HG03558 (cell line): ENCODE results near the gene MAP2K4.

Experiments used
- ATAC-seq: cut with Tn5 transposase; IDR thresholded peaks from one replicate; pipeline ENCODE4 v1.9.1; 2021; ENCODE audit warnings: moderate number of reproducible peaks; ENCODE audit not compliant: unreplicated experiment; ENCODE audit errors: extremely low read depth

MAP2K4 gene

DNA sequence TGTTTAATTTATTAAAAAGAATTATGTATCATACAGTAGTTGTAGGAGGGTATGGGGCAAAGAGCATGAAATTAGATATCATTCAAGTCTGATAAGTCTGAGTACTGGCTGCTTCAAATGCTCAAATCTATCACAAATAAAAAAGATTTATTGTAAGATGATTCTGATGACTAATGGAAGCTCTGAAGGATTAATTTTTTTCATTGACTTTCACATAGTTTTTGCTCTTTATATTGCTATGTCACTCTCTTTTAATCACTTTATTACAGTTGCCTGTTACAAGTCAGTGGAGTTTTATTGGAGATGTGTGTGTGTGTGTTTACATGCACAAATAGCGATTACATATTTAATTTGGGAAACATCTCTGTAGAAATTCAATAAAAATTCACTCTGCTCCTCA is 15.0 kb downstream of the MAP2K4 start:
- no peak for ATAC-seq

DNA sequence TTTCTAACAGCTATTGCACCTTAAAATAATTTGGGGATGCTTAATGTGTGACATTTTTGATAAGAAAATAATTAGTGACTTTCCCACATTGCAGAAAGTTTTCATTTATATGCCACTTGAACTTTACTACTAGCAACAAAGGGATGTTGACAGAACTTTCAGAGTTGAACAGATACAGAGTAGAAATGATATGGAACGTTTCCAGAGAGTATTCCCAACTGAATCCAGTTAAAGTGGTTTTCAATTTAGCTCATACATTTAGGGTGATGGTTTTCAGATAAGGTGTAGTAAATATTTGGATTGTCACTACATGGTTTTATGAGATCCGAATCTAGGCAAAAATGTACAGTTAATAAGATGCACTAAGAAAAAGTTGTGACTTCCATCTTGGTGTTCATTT is 17.3 kb downstream of the MAP2K4 start:
- no peak for ATAC-seq

DNA sequence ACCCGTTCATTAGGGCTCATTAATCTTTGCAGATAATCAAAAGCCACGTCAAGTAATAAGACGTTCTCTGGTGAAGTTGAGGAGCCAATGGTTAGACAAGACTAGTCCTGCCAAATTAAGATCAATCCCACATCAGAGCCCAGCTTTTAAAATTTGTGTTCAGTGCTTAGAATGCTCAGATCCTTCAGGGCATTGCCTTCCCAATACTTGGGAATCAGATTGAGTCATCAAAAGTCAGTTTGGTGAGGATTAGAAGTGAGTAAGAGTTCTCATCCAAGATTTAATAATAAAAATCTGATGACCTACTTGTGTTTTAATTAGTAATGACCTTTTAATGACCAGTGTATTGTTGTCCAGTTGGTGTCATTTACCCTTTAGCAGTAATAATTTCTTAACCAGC is 19.8 kb downstream of the MAP2K4 start:
- ATAC-seq: no peak

DNA sequence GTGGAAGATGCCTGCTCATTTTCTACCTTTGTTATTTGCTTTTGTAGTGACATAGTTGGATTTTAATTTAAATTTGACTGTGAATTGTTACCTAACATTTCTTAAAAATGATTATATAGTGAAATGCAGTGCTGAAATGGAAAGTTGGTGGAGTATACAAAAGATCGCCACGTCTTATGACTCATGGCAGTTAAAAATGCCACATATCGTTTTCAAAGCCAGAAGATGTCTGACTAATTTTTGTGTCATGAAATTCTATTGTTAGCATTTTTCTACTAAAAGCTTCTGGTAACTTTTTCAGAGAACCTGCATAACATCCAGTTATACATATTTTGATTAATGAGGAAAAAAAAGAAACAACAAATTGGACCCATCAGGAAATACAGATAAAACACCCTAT is 20.6 kb downstream of the MAP2K4 start:
- no peak for ATAC-seq

DNA sequence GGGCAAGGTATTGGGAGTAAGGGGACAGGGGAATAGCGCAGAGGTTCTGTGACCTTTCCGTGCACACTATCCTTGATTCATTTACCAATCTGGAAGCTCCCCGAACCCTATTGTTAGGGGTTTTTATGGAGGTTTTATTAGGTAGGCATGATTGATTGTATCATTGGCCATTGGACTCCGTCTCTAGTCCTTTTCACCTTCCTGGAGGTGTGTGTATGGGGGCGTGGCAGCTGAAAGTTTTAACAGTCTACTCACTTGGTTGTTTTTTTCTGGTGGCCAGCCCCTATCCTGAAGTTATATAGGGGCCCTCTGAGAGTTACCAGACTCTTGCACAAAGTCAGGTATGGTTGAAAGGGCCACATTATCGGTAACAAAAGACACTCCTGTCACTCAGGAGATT is 23.0 kb downstream of the MAP2K4 start:
- ATAC-seq: no peak

DNA sequence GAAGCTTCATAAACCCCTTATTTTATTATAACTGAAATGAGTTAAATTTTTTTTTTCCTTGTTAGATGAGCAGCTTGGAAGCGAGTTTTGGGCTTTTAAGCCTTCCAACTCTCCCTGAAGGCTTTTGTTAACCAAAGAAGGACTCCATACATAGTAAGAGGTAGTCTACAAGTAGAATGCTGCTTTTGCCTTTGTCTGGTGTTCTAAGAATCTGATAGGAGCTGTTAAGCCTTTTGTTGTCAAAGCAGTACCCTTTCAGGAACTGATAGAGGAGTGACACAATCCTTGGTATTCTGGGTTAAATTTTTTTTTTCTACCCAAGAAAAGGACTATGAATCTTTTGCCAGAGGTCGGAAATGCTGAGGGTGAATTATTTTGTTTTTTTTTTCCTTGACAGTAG is 26.1 kb downstream of the MAP2K4 start:
- ATAC-seq: no peak

DNA sequence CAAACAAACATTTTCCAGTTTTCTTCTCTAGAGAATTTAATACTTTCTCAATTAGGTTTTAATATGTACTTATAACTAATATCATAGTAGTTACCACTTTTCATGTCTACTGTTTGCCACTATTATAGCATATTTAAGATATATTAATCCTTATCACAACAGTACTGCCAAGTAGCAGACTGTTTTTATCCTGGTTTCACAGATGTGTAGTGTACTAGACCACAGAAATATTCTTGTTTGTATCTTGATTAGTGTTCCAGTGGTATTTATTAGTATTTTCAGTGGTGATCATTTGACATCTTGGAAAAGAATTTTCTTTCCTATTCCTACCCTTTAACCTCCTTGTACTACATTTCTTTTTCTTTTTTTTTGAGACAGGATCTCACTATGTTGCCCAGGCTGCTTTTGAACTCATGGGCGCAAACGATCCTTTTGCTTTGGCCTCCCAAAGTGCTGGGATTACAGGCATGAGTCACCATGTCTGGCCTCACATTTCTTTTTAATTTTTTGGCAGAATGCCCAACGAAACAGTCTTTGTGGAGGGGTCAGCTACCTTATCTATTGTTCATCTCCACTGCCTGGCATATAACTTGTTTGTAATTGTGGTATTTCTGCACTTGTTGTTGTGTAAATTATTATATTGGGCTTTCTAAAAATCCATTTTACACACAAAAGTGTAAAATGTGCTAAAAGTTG is 27.2 kb downstream of the MAP2K4 start:
- no peak for ATAC-seq

DNA sequence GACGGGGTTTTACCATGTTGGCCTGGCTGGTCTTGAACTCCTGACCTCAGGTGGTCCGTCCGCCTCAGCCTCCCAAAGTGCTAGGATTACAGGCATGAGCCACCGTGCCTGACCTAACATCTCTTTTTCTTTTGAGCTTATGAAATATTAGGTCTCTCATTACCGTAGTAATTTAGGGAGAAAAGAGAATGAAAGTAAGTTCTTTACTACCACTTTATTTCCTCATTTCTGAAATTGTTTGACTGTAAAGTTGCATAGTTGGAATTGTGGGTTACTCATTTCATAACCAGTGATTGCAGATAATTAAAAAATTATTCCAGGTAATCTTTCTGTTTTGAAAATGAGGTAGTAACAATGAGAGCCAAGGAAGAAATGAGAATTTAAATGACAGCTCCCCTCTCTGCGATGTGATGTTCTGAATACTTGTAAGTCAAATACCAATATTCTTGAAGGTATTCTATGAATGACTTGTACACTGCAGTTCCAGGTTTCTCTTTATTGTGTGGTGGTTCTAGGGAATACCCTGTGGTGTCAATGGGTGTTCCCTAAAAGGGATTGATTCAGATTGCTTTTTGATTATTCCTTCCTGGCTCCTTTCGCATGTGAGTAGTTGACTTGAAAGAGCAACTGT is 28.3 kb downstream of the MAP2K4 start:
- no peak for ATAC-seq

DNA sequence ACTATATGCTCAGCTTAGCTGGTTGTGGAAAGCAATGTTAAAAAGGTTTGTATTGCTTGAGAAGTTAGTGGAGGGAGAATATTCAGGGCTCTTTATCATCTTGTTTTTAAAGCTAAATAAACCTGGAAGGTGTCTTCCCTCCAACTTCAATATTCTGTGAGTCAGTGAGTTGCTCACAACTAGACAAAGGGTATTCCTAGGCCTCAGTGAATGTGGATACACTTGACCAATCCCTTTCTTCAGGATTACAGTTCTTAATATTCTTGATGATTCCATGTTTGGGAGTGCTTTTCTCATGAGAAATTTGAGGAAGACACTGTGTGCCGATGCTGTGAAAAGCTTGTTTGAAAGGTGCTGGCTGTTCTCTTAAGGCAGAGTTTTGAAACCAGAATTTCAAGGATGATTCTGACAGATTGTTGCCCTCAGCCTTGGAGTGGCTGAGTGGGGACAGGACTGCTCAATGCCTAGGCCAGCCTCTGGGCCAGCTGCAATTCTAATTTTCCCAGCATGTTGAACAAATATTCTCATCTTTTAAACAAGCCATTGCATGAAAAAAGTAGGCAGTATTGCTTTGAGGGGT is 30.1 kb downstream of the MAP2K4 start:
- no peak for ATAC-seq

DNA sequence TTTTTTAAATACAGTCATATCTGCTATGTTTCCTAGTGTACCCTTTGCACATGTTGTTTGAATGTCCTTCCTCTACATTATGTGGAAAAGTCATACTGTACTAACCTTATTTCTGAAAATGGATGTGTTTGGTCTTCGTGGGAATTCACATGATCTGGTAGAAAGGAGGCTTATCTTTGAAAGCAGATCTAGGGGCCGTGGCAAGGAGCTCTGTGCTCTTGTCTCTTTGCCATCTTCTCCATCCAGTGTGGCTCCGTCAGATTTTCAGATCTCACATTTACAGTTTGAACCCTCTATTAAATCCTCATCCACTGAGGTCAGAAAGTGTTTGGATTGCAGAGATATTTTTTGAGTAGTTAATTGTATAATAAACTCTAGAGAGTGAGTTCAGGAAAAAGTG is 32.9 kb downstream of the MAP2K4 start:
- no peak for ATAC-seq

DNA sequence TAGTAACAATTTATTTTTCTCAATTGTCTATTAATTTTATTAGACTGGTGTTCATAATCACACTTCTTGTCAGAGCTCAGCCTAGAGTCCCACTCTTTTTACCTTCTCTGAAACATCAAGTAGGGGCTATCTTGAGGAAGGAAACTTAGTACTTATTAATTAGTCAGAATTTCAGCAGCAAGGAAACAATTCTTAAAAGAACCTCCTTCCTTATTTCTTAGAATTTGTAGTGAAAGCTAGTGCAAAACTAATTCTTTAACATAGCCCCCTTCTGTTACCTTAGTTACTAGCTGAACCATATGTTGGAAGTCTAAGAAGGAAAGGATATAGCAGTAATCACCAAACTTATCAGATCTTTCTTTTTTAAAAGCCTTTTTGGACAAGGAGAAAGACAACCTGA is 35.2 kb downstream of the MAP2K4 start:
- no peak for ATAC-seq

DNA sequence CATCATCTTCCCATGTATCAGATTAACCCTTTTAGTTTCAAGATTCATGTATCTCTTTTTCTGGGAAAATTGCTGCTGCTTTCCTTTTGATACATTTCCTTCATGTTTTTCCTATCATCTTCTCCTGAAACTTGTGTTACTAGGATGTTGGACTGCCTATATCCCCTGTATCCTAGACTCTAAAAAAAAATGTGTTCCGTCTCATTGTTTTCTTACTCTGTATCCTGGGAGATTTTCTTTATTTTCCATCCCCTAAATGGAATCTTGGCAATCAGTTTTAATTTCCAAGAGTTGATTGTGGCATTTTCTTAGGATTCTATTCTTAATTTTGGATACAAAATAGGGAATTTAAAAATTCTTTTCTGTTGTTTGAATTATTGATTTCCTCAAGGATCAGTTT is 36.8 kb downstream of the MAP2K4 start:
- no peak for ATAC-seq

DNA sequence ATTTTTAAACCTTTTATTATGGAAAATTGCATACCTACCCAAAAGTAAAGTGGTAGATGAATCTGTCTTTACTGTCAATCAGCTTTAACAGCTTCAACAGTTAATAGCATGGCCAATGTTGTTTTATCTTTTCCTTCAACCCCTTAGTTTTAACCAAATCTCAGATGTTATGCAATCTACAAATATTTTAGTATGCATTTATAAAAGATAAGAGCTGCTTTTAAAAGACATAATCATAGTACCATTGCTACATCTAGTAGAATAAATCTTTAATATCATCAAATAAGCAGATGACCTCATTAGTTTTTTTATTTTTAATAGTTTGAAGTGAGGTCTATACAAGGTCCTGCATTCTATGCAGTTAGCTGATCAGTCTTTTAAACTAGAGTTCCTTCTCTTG is 37.9 kb downstream of the MAP2K4 start:
- no peak for ATAC-seq

DNA sequence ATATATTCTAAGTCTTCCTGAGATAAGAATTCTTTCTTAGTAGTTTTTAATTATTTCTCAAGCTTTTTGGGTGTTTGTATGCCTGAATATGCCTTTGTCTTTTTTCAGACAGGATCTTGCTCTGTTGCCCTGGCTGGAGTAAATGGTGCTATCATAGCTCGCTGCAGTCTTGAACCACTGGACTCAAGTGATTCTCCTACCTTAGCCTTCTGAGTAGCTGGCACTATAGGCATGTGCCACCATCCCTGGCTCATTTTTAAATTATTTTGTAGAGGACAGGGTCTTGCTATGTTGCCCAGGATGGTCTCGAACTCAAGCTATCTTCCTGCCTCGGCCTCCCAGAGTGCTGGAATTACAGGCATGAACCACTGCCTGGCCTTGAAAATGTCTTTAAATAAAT is 41.6 kb downstream of the MAP2K4 start:
- ATAC-seq: no peak

DNA sequence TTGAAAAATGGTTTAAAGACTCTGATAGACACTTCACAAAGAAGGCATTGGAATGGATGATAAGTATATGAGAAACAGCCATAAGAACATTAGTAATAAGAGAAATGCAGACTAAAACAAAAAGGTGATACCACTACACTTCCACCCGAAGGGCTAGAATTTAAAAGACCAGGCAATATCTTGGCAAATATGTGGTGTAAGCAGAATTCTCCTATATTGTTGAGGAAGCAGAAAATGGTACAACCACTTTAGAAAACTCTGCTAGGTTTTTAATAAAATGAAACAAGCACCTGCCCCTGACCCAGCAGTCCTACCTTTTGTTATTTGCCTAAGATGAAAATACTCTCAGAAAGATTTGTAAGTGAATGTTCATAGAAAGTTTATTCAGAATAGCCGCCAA is 43.7 kb downstream of the MAP2K4 start:
- ATAC-seq: no peak

DNA sequence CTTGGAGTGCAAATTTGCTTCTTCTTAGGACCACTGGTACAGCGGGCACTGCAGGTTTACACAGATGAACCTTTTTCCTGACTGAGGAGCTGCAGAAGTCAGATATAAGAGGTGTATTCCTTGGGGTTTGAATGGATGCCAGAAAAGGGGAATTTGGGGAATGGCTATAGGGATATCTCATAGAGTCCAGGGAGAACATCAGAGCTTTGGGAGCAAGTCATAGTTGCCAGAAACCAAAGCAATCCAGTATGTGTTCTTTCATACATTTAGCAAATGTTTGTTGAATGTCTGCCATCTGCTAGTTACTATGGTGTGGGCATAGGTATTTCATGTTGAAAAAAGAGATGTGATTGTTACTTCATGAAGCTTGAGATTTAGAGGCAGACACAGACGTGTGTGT is 46.8 kb downstream of the MAP2K4 start:
- no peak for ATAC-seq

DNA sequence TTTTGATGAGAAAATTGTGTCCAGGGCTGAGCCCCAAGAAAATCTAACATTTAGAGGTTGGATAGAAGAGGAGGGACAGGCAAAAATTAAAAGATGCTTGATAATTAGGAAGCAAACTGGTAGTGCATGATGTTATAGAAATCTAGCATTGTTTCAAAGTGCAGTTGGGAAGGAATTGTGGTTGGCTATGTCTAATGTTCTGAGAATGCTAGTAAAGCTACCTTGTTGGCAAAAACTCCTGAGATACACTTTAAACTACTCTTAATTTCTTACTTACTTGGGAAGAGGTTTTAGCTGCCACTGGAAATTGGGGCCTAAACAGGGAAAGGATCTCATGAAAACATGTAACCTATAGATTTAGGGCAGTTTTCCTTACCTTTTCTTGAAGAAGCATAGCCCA is 48.3 kb downstream of the MAP2K4 start:
- no peak for ATAC-seq

DNA sequence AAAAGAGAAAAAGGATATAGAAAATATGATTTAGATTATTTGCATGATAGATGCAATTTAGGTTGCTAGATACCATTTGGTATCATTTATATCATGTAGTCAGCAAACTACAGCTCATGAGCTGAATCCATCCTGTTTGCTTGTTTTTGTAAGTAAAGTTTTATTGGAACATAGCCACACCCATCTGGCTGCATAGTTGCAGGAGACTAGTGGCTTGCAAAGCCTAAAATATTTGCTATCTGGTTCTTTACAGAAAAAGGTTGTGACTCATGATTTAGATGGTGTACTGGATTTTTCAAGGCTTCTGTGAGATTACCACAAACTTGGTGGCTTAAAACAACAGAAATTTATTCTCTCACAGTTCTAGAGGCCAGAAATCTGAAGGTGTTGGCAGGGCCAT is 49.9 kb downstream of the MAP2K4 start:
- ATAC-seq: no peak

DNA sequence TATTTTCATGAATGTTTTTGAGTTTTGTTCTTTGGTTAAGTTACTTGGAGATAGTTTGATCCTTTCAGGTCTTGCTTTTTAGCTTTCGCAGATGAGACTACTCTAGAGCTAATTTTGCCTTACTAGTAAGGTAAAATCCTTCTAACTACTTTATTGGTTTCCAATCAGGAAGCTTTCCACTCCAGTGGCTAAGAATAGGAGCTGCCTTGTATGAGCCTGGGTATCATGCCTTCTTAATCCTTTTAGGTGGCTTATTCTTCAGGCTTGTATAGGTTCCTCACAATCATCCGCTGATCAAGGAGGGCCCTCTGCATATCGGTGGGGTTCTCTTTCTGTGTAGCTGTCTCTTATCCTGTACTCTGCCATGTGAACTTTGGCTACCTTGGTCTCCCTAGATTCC is 53.7 kb downstream of the MAP2K4 start:
- no peak for ATAC-seq

DNA sequence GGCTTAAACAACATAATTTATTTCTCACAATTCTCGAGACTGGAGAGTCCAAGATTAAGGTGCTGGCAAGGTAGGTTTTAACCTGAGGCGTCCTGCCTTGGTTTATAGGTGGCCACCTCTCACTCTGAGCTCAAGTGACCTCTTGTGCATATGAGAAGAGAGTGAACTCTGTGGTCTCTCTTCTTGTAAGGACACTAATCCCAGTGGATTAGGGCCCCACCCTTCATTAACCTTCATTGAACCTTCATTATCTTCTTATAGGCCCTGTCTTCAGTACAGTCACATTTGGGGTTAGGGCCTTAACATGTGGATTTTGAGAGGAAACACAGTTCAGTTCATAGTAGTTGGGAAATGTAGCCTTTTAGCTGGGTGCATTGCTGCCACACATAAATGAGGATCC is 57.1 kb downstream of the MAP2K4 start:
- no peak for ATAC-seq

DNA sequence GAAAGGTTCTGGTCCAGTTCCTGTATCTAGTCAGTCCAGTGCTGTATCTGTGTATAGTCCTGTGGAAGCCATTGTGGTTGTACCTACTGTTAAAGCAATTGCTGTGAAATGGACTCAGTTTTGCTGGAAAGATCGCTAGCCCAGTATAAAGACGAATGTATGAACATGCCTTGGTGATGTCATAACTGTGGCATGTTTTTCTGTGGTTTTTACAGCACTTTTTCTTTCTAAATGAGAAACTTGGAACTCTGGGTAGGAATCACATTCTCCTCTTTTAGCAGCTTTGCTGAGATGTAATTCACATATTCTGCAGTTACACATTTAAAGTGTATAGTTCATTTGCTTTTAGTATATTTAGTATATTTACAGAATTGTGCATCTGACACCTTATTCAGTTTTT is 58.1 kb downstream of the MAP2K4 start:
- ATAC-seq: no peak

DNA sequence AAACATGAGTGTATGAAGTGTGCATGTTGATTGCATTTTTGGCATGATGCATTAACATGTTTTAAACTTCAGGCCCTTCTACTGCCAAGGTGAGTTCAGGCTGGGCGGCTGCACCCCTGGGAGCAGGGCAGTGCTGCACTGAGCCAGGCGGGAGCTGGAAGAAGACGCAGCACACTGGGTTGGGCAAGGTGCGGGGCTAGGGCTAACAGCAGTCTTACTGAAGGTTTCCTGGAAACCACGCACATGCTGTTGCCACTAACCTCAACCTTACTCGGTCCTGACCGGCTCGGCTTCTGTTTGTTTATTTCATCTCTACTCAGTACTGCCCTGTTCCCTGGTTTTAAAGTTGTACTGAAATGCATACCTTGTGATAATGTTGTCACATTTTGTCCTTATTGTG is 61.0 kb downstream of the MAP2K4 start:
- ATAC-seq: no peak
